WTC11 (cell line): Measurements from ENCODE around the gene DPEP2. TPM values are rescaled to one million over a fixed set of nuclear protein-coding genes. Genes with fewer than 3 reads are reported as not detected.

Source experiments
- ATAC-seq: fragments of 200-7000 bp; cut with Tn5 transposase; 2 replicates; pipeline ENCODE4 v1.10.0; 2021; ENCODE audit warnings: mild to moderate bottlenecking, moderate library complexity
- CTCF ChIA-PET: fragments of 300-600 bp; sonication (Branson Sonifier 250); formaldehyde crosslinking; loops from one replicate; lab custom pipeline; 2021; ENCODE audit warnings: antibody characterized with exemption; lab: Charles Lee
- POLR2A ChIA-PET: fragments of 350-600 bp; sonication (Branson Sonifier 250); formaldehyde crosslinking; loops from one replicate; lab custom pipeline; 2021; ENCODE audit warnings: antibody characterized with exemption; lab: Charles Lee
- DNase-seq: peaks from one replicate; pipeline ENCODE4 v3.0.0; 2021; ENCODE audit warnings: low spot score
- H3K27ac Mint-ChIP-seq: 2 replicates; pipeline ENCODE4 v1.8.0; 2021; ENCODE audit warnings: mixed read lengths
- H3K27me3 Mint-ChIP-seq: 2 replicates; pipeline ENCODE4 v1.8.0; 2021; ENCODE audit warnings: low read depth, mild to moderate bottlenecking, moderate library complexity, mixed read lengths
- H3K36me3 Mint-ChIP-seq: 2 replicates; pipeline ENCODE4 v1.8.0; 2021; ENCODE audit warnings: mixed read lengths
- H3K4me1 Mint-ChIP-seq: 2 replicates; pipeline ENCODE4 v1.8.0; 2022; ENCODE audit warnings: mixed read lengths
- H3K4me3 Mint-ChIP-seq: 2 replicates; pipeline ENCODE4 v1.8.0; 2021; ENCODE audit warnings: mild to moderate bottlenecking, moderate library complexity, mixed read lengths
- H3K9me3 Mint-ChIP-seq: 2 replicates; pipeline ENCODE4 v1.8.0; 2021; ENCODE audit warnings: mixed read lengths
- FOXK1 ChIP-seq: sonication (generic); formaldehyde crosslinking; IDR thresholded peaks from 2 replicates; pipeline ENCODE4 v1.8.0; 2022; ENCODE audit warnings: mild to moderate bottlenecking, moderate library complexity, missing genetic modification reagents
- HMGA2 ChIP-seq: fragments of 250-450 bp; sonication (Bioruptor Pico); IDR thresholded peaks from 2 replicates; pipeline ENCODE4 v1.4.0; 2021; ENCODE audit warnings: mild to moderate bottlenecking, moderate library complexity
- NR3C1 ChIP-seq: sonication (generic); formaldehyde crosslinking; conservative IDR thresholded peaks from 2 replicates; pipeline ENCODE4 v1.8.1; 2023; ENCODE audit warnings: low read depth, mild to moderate bottlenecking, missing genetic modification reagents
- PREB ChIP-seq: sonication (generic); formaldehyde crosslinking; IDR thresholded peaks from 2 replicates; pipeline ENCODE4 v1.8.1; 2022; ENCODE audit warnings: mild to moderate bottlenecking, missing genetic modification reagents, moderate library complexity, borderline replicate concordance
- PRRX2 ChIP-seq: fragments of 250-450 bp; sonication (Bioruptor Pico); IDR thresholded peaks from 2 replicates; pipeline ENCODE4 v1.8.0; 2021; ENCODE audit warnings: mild to moderate bottlenecking
- SMAD4 ChIP-seq: sonication (generic); formaldehyde crosslinking; IDR thresholded peaks from 2 replicates; pipeline ENCODE4 v1.8.0; 2022; ENCODE audit warnings: mild to moderate bottlenecking, missing genetic modification reagents
- STAT6 ChIP-seq: sonication (generic); formaldehyde crosslinking; conservative IDR thresholded peaks from 2 replicates; pipeline ENCODE4 v1.8.1; 2023; ENCODE audit warnings: mild to moderate bottlenecking, low read depth, missing genetic modification reagents, moderate library complexity
- TCF7 ChIP-seq: sonication (generic); formaldehyde crosslinking; IDR thresholded peaks from 2 replicates; pipeline ENCODE4 v1.8.0; 2022; ENCODE audit warnings: mild to moderate bottlenecking, low read depth, missing genetic modification reagents, moderate library complexity
- ZNF219 ChIP-seq: sonication (generic); formaldehyde crosslinking; IDR thresholded peaks from 2 replicates; pipeline ENCODE4 v1.8.0; 2023; ENCODE audit warnings: missing genetic modification reagents, mild to moderate bottlenecking, borderline replicate concordance
- ZNF396 ChIP-seq: fragments of 250-450 bp; sonication (Bioruptor Pico); IDR thresholded peaks from 2 replicates; pipeline ENCODE4 v1.8.0; 2021; ENCODE audit warnings: mild to moderate bottlenecking, moderate library complexity, borderline replicate concordance
- ZNF416 ChIP-seq: fragments of 250-450 bp; sonication (Bioruptor Pico); IDR thresholded peaks from 2 replicates; pipeline ENCODE4 v1.9.0; 2021; ENCODE audit warnings: mild to moderate bottlenecking, inconsistent platforms
- total RNA-seq: library from RNA; stranded (reverse); gene quantifications from 3 replicates; pipeline ENCODE4 v1.2.3, GENCODE V29; 2021
- TF ChIP-seq, protein P1 (sequence below): fragments of 200-600 bp; IDR thresholded peaks from 2 replicates; pipeline ENCODE4 v1.8.0; 2022; ENCODE audit warnings: antibody characterized with exemption
- TF ChIP-seq, protein P2 (sequence below): sonication (generic); formaldehyde crosslinking; IDR thresholded peaks from 2 replicates; pipeline ENCODE4 v1.8.0; 2023; ENCODE audit warnings: missing genetic modification reagents
- TF ChIP-seq, protein P3 (sequence below): fragments of 250-450 bp; sonication (Bioruptor Pico); IDR thresholded peaks from 2 replicates; pipeline ENCODE4 v1.9.0; 2021; ENCODE audit warnings: mild to moderate bottlenecking

DPEP2 gene
- total RNA-seq, 1 experiment from 2014 or later = 0.13 TPM

DNA sequence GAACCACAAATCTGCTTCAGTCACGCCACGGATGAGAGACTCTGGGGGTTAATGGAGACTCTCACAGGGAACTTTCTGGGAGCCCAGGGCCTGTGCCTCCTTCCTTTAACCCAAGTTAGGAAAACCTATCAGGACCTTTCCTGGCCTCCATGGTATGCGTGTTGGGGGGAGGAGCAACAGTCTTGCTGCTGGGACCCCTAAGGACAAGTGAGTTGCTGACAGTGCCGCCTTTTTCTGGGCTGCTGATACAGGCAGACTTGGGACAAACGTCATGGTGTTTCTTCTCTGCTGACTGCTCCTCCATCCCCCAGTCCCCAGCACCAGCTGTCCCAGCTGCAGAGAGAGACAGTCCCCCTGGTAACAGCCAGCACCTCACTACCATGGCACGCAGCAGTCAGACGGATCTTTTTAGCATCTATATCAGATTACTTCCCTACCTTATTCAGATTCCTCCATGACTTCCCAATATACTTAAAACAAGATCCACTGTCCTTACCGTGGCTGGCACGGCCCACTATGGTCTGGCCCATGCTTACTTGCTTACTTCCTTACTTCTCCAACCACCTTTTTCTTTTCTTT lies 10.0 kb upstream of the DPEP2 start (continued):
- TF ChIP-seq ZNF396 (CRISPR knock-in tag) (no peak), ZNF416 (CRISPR knock-in tag) (no peak), SMAD4 (CRISPR knock-in tag) (no peak), ZNF219 (no peak), STAT6 (no peak)

DNA sequence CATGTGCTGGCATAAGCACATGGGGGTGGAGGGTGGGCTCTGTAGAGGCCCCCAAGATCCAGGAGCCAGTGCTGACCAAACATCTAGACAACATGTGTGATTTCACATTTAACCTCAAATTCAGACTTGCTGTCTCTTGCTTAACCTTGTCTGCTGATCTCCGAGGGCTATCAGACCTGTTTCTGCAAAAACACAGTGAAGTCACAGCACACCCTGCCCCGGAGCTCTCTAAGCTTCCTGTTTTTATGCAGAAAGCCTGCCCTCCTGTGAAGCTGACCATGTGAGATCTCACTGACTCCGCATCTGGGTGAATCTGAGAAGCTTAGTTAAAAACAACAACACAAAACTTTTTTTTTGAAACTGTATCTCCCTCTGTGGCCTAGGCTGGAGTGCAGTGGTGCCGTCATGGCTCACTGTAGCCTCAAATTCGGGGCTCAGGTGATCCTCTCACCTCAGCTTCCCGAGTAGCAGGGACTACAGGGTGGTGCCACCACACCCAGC lies 6.6 kb upstream of the DPEP2 start:
- Mint-ChIP-seq H3K4me3 (no peak overlapping the region), H3K4me1 (peaks cover 14% of the 10 kb centered on the region), H3K9me3 (no peaks in the 10 kb centered on the region), H3K27ac (peak overlapping the region; percentile 48), H3K27me3 (no peaks in the 10 kb centered on the region; the same call in 1 of the 2 replicates), H3K36me3 (no peaks in the 10 kb centered on the region)
- ChIA-PET POLR2A (no interaction called here), CTCF (interaction anchor here (1.5 to 3.8 kb wide), 4 partner anchors 12 to 35 kb away, joined by 4 to 17 read pairs (median 7); partner anchors contain the start of gene DUS2)
- DNase-seq (no peak), ATAC-seq (peak; percentile 66)
- TF ChIP-seq TCF7 (CRISPR knock-in tag) = no peak
- no peak for TF ChIP-seq FOXK1 (CRISPR knock-in tag)

- CTCF ChIA-PET = interaction anchor here (0.7 to 3.8 kb wide), 5 partner anchors 11 to 242 kb away, joined by 3 to 17 read pairs (median 5); partner anchors contain the start of gene DUS2
Measured at GRCh38 chr16:68005211-68005610, 5.9 kb upstream of the DPEP2 start.

More at GRCh38 chr16:68005211-68005610, 5.9 kb upstream of the DPEP2 start:
- H3K27ac Mint-ChIP-seq = no peak overlapping the region; the same call in 1 of the 2 replicates
- H3K36me3 Mint-ChIP-seq = no peaks in the 10 kb centered on the region
- peaks cover 14% of the 10 kb centered on the region for H3K4me1 Mint-ChIP-seq
- no peak for TF ChIP-seq NR3C1 (CRISPR knock-in tag)
- TF ChIP-seq PRRX2 = no peak
- TF ChIP-seq STAT6 = no peak
- TF ChIP-seq, protein P1, sequence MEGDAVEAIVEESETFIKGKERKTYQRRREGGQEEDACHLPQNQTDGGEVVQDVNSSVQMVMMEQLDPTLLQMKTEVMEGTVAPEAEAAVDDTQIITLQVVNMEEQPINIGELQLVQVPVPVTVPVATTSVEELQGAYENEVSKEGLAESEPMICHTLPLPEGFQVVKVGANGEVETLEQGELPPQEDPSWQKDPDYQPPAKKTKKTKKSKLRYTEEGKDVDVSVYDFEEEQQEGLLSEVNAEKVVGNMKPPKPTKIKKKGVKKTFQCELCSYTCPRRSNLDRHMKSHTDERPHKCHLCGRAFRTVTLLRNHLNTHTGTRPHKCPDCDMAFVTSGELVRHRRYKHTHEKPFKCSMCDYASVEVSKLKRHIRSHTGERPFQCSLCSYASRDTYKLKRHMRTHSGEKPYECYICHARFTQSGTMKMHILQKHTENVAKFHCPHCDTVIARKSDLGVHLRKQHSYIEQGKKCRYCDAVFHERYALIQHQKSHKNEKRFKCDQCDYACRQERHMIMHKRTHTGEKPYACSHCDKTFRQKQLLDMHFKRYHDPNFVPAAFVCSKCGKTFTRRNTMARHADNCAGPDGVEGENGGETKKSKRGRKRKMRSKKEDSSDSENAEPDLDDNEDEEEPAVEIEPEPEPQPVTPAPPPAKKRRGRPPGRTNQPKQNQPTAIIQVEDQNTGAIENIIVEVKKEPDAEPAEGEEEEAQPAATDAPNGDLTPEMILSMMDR = no peak
- no peak for TF ChIP-seq HMGA2
- TF ChIP-seq, protein P2, sequence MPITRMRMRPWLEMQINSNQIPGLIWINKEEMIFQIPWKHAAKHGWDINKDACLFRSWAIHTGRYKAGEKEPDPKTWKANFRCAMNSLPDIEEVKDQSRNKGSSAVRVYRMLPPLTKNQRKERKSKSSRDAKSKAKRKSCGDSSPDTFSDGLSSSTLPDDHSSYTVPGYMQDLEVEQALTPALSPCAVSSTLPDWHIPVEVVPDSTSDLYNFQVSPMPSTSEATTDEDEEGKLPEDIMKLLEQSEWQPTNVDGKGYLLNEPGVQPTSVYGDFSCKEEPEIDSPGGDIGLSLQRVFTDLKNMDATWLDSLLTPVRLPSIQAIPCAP (CRISPR knock-in tag) = no peak
- no peak for TF ChIP-seq PREB (CRISPR knock-in tag)
- TF ChIP-seq, protein P3, sequence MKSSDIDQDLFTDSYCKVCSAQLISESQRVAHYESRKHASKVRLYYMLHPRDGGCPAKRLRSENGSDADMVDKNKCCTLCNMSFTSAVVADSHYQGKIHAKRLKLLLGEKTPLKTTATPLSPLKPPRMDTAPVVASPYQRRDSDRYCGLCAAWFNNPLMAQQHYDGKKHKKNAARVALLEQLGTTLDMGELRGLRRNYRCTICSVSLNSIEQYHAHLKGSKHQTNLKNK (CRISPR knock-in tag) = no peak
- DNase-seq (no peak), ATAC-seq (no peak)
- POLR2A ChIA-PET = no interaction called here
- H3K27me3 Mint-ChIP-seq = no peaks in the 10 kb centered on the region; the same call in 1 of the 2 replicates
- H3K4me3 Mint-ChIP-seq = no peak overlapping the region
- H3K9me3 Mint-ChIP-seq = no peaks in the 10 kb centered on the region
